Measurements from ENCODE around the gene MTMR12.

Gene MTMR12

GRCh38 chr5:32274548-32275395 is 38.0 kb downstream of the MTMR12 start:
- DNase-seq (ENCODE audit: low read depth): no peak

GRCh38 chr5:32273821-32274220 is 38.9 kb downstream of the MTMR12 start:
- no peak for DNase-seq (ENCODE audit: low read depth)

- no peak for DNase-seq (ENCODE audit: low read depth)
Measured at GRCh38 chr5:32272746-32273145, 40.0 kb downstream of the MTMR12 start.

GRCh38 chr5:32270946-32271345 is 41.8 kb downstream of the MTMR12 start:
- no peak for DNase-seq (ENCODE audit: low read depth)

GRCh38 chr5:32270178-32270577 is 42.6 kb downstream of the MTMR12 start:
- no peak for DNase-seq (ENCODE audit: low read depth)

DNA sequence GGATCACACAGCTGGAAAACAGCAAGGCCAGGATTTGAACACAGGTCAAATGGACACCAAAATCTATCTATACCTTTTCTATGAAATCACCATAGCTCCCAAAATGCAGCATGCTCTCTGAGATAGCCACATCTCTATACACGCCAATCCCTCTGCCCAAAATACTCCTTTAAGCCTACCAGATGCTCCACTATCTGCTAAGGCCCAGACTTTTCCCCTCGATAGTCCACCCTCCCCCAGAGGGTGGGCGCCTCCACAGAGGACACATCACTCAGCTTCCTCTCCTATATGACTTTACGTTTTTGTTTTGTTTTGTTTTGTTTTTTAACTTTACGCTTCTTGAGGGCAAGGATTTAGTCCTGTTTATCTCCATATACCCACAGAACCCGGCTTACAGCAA is 46.8 kb downstream of the MTMR12 start:
- DNase-seq (ENCODE audit: low read depth): no peak

DNA sequence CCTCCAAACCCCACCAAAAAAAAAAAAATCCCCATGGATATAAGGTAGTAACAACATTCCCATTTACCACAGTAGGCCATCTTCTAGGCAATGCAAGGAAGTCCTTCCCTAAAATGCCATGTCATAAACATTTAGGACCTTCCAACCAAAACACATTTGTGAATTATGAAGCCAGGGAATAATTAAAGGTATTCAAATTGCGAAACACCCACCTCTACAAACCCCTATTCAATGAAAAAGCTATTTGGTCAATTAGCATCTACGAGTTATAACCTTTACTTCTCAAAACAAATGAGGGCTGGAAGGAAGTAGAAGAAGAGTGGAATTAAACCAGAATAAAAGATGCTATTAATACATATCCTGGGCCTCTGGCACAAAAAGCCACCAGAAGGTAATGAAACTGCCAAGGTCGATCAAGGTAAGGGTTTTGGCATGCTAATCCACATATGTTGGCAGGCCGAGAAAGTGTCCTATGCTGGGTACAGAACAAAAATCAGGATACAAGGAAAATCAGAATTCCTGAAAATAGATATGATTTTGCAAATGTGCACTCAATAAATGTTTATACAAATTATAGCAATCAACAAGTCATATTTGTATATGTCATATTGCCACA is 47.7 kb downstream of the MTMR12 start:
- no peak for DNase-seq (ENCODE audit: low read depth)

DNA sequence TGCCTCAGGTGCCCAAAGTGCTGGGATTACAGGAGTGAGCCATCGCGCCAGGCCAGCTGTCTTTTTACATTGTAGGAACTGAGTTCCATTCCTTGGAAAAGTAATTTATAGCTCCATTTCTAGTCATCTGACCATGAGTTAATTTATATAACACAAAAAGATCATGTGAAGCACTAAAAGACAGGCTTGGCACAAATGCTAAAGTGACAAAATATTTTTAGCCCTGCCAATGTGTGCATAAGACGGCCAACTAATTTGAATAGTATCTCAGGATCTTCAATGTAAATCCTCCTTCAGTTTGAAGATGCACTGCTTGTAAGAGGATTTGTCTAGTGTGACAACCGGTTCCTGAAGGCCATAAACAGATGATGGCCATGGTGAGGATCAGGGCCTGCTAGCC is 49.1 kb downstream of the MTMR12 start:
- DNase-seq (ENCODE audit: low read depth): no peak

- DNase-seq (ENCODE audit: low read depth): no peak
Measured at GRCh38 chr5:32261198-32261597, 51.5 kb downstream of the MTMR12 start.

- DNase-seq (ENCODE audit: low read depth): no peak
Measured at GRCh38 chr5:32259033-32259432, 53.7 kb downstream of the MTMR12 start.

DNA sequence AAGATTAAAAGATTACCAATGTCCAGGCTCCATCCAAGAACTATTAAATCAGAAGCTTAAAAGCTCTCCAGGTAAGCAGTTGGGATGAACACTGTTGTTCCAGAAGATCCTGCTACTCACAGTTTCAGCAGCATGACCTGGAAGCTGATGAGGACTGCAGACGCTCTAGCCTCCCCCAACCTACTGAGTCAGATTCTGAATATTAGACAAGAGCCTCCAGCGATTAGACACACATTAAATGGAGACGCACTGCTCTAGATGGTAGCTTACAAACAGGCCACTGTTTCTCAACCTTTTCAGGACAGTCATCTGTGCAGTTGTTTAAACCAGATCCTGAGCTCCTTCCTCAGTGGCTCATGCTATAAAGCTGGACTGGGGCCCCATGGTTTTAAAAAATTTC is 54.3 kb downstream of the MTMR12 start:
- no peak for DNase-seq (ENCODE audit: low read depth)

- no peak for DNase-seq (ENCODE audit: low read depth)
Measured at GRCh38 chr5:32255540-32255900, 57.2 kb downstream of the MTMR12 start.

- no peak for DNase-seq (ENCODE audit: low read depth)
Measured at GRCh38 chr5:32254881-32255539, 57.7 kb downstream of the MTMR12 start.

- no peak for DNase-seq (ENCODE audit: low read depth)
Measured at GRCh38 chr5:32251871-32252458, 60.8 kb downstream of the MTMR12 start.

DNA sequence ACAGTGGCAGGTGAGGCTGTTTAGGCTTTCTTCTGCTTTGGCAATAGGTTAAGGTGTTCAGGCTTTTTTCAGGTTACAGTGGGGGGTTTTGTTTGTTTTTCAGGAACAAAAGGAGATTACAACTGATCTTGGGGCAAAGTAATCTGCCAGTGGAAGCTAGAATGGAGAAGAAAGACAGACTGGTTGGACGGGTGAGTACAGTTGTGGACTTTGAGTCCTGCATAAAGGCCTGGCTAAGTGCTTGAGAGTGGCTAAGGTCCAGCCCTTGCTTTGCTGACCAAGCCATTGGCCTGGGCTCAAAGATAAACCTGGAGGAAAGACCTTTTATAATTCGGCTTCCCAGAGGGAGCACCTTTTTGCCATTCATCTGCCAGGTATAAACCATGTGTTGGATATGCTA is 63.1 kb downstream of the MTMR12 start:
- no peak for DNase-seq (ENCODE audit: low read depth)

GRCh38 chr5:32245742-32246141 is 67.0 kb downstream of the MTMR12 start:
- DNase-seq (ENCODE audit: low read depth): no peak

DNA sequence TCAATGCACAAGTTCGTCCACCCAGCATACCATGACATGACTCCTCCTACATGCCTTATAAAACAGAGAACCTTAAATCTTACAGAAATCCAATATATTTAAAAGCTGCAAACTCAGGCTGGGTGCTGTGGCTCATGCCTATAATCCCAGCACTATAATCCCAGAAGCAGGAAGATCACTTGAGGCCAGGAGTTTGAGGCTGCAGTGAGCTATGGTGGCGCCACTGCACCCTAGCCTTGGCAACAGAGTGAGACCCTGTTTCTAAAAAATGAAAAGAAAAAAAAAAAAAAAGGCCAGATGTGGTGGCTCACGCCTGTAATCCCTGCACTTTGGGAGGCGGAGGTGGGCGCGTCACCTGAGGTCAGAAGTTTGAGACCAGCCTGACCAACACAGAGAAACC is 68.7 kb downstream of the MTMR12 start:
- no peak for DNase-seq (ENCODE audit: low read depth)

DNA sequence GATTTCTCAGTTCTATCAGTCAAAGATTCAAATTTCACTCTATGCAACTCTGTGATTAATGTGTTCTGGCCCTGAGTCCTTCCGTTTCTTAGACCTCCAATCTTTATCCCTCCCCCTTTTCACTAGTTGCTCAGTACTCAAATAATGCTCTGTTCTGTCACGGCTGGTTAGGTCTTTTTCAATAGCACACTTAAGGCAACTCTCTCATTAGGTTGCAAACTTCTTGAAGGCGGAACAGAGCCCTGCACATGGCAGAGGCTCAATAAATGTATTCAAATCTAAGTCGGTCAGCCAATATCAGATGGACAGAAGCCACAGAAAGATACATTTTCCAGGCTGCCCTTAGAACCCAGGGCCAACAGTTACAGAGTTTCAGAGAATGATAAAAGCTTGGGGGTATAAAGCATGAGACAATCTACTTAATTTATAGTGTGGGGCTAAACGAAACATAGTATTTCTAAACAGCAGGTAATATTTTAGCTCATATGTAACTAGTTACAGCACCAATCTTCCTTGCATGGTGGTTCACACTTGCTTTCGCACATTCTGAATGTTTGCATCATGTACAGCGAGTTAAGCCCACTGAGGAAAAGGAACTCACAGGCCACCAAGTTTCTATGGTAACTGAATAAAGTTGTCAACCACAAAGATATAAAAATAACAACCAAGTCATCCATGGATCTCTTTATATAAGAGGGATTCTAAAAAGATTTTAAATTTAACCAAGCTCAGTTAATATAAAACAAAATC is 71.5 kb downstream of the MTMR12 start:
- no peak for DNase-seq (ENCODE audit: low read depth)

DNA sequence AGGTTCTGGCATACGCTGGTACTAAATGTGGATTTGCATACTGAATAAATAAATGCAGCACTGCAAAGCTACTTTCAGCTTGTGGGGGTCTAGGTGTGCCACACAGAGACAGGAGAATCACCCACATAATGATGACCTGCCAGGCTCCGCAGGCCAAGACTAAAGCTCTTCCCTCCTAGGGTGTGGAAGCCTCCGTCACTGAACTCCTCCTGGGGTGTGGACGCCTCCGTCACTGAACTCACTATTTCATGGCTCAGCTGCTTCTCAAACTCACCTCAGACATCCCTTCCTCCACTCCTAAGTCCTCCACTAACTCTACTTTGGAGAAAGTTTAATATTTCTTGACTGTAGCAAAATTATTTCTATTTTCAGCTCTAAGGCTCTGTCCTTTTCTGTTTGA is 73.4 kb downstream of the MTMR12 start:
- DNase-seq (ENCODE audit: low read depth): no peak

GRCh38 chr5:32233696-32234447 is 78.9 kb downstream of the MTMR12 start:
- DNase-seq (ENCODE audit: low read depth): no peak

GRCh38 chr5:32233220-32233695 is 79.5 kb downstream of the MTMR12 start:
- DNase-seq (ENCODE audit: low read depth): no peak
